AG04450 (cell line): ENCODE results near the gene ELAVL3. TPM values are rescaled to one million over a fixed set of nuclear protein-coding genes. Genes with fewer than 3 reads are reported as not detected.
"Not testable (repeated sequence)": the region's sequence is repeated elsewhere in the genome, so short reads cannot be mapped to it uniquely, and the experiment has no call there.

Experiments
- CTCF ChIA-PET: fragments of 300-600, 350-600 bp; formaldehyde crosslinking; extraction: SDS; loops from one replicate; lab custom pipeline; 2022; ENCODE audit warnings: antibody characterized with exemption, inconsistent platforms; lab: Charles Lee
- POLR2A ChIA-PET: fragments of 350-600 bp; formaldehyde crosslinking; extraction: SDS; loops from one replicate; lab custom pipeline; 2021; ENCODE audit warnings: antibody characterized with exemption, inconsistent platforms; lab: Yijun Ruan, JAX
- DNase-seq: peaks from one replicate; pipeline ENCODE4 v3.0.0-alpha.2; 2011; ENCODE audit warnings: low read depth, low spot score
- H3K27ac ChIP-seq: one replicate; pipeline ENCODE4 v1.5.1; 2012; ENCODE audit warnings: low read depth, low read length, control low read depth
- H3K27me3 ChIP-seq: one replicate; pipeline ENCODE4 v1.6.0; 2012; ENCODE audit warnings: low read length; ENCODE audit not compliant: control insufficient read depth, insufficient read depth
- H3K4me3 ChIP-seq: 2 replicates; pipeline ENCODE4 v1.5.1; 2011; ENCODE audit warnings: mild to moderate bottlenecking, low read depth, low read length, control low read depth
- H3K9me3 ChIP-seq: 2 replicates; pipeline ENCODE4 v1.5.1; 2012; ENCODE audit warnings: low read length; ENCODE audit not compliant: control insufficient read depth, insufficient read depth
- polyA plus RNA-seq: library from polyadenylated mRNA; depleted of rRNA; stranded (reverse); fragments of >200 nt; gene quantifications from 2 replicates; pipeline ENCODE4 v1.2.3, GENCODE V29; 2011
- TF ChIP-seq, protein P1 (sequence below): IDR thresholded peaks from 2 replicates; pipeline ENCODE4 v1.5.1; 2011; ENCODE audit warnings: low read depth, low read length, control low read depth, inconsistent platforms

The ELAVL3 gene
- polyA plus RNA-seq, 1 experiment = not detected

DNA sequence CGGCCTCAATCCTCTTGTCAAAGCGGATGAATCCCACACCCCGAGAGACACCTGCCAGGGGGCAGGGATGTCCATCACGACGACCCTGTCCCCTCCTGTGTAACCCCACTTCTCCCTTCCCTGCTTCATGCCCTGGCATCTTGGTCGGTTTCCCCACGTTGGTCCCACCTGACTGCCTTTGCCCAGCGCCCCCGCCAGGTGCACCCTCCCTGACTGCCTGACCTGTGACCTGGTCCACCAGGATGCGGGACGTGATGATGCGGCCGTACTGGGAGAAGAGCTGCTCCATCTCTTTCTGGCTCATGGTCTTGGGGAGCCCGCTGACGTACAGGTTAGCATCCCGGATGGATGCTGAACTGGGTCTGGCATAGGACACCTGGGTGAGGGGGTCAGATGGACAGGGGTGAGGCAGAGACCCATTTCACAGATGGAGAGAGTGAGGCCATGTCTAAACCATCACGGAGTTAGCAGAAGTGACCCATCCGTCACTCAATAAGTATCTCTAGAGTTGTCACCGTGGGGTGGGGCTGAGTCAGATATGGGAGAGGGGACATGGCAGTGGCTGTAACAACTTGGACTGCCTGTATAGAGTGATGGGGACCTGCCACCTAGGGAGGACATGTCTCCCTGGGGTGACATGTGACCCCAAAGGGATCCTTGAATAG, 22.5 kb downstream of the ELAVL3 start:
- ChIA-PET CTCF (interaction anchor here (0.9 to 1.0 kb wide), 2 partner anchors 22 to 164 kb away, joined by 3 read pairs; no protein-coding TSS in a partner anchor), POLR2A (no interaction called here)
- H3K9me3 ChIP-seq = no peaks in the 10 kb centered on the region; the same call in 1 of the 2 replicates
- H3K27ac ChIP-seq = no peak overlapping the region
- H3K4me3 ChIP-seq = no peak overlapping the region
- TF ChIP-seq, protein P1, sequence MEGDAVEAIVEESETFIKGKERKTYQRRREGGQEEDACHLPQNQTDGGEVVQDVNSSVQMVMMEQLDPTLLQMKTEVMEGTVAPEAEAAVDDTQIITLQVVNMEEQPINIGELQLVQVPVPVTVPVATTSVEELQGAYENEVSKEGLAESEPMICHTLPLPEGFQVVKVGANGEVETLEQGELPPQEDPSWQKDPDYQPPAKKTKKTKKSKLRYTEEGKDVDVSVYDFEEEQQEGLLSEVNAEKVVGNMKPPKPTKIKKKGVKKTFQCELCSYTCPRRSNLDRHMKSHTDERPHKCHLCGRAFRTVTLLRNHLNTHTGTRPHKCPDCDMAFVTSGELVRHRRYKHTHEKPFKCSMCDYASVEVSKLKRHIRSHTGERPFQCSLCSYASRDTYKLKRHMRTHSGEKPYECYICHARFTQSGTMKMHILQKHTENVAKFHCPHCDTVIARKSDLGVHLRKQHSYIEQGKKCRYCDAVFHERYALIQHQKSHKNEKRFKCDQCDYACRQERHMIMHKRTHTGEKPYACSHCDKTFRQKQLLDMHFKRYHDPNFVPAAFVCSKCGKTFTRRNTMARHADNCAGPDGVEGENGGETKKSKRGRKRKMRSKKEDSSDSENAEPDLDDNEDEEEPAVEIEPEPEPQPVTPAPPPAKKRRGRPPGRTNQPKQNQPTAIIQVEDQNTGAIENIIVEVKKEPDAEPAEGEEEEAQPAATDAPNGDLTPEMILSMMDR = no peak
- no peak for DNase-seq
- peaks cover 3% of the 10 kb centered on the region for H3K27me3 ChIP-seq

DNA sequence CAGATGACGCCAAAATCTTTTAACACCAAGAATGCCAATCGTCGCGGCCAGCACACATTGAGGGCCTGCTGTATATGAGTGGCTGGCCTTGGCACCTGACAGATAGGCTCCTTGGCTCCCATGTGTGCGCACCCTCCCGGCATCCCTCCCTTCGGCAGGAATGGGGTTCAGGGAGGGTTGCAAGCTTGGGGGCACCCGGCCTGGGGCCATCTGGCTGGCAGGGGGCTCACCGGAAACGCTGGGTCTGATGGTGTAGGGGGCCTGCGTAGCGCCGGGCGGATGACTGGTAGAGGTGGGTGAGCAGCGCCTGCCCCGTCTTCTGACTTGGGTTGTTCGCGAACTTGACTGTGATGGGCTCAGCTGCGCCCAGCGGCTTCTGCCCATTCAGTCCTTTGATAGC, 23.0 kb downstream of the ELAVL3 start:
- Histone ChIP-seq H3K27ac (no peak overlapping the region), H3K9me3 (no peaks in the 10 kb centered on the region; the same call in 1 of the 2 replicates), H3K4me3 (no peak overlapping the region), H3K27me3 (peaks cover 3% of the 10 kb centered on the region)
- ChIA-PET CTCF (interaction anchor here (0.6 to 1.0 kb wide), 2 partner anchors 11 to 164 kb away, joined by 3 read pairs; no protein-coding TSS in a partner anchor), POLR2A (no interaction called here)
- TF ChIP-seq, protein P1 = no peak
- no peak for DNase-seq

DNA sequence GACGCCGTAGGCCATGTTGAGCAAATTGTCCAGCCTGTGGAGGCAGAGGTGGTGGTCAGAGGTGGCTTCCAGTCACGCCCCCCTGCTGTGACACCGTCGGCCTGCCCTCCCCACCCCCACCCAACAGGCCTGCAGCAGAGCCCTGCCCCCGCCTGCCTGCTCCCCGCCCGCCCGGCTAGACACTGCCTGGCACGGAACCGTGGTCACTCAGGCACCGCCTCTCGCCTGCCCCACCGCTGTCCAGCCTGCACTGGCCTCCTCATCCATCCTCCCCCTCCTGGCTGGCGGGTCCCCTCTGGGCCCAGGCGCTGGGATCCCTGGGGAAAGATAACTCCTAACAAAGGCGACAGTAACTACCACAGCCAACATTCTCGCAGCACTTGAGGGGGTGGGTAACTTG, 23.7 kb downstream of the ELAVL3 start:
- CTCF ChIA-PET = interaction anchor here (0.6 to 0.7 kb wide), 2 partner anchors 10 to 26 kb away, joined by 3 read pairs; no protein-coding TSS in a partner anchor
- Histone ChIP-seq H3K9me3 (no peaks in the 10 kb centered on the region; the same call in 1 of the 2 replicates), H3K27ac (no peak overlapping the region), H3K27me3 (peaks cover 3% of the 10 kb centered on the region), H3K4me3 (no peak overlapping the region)
- TF ChIP-seq, protein P1 = no peak
- DNase-seq = no peak
- POLR2A ChIA-PET = no interaction called here

DNA sequence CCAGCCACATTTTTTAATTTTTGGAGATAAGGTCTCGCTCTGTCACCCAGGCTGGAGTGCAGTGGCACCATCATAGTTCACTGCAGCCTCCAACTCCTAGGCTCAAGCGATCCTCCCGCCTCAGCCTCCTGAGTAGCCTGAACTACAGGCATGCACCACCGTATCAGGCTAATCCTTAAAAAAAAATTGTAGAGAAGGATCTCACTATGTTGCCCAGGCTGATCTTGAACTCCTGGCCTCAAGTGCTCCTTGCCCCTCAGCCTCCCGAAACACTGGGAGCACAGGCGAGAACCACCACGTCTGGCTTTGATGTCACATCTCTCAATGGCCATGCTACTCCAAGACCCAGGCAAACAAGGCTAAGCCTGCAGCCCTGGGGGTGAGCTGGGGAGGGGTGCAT, 24.2 kb downstream of the ELAVL3 start:
- ChIA-PET POLR2A (no interaction called here), CTCF (interaction anchor here (0.7 kb wide), 1 partner anchor 26 kb away, joined by 3 read pairs; no protein-coding TSS in a partner anchor)
- Histone ChIP-seq H3K4me3 (no peak overlapping the region), H3K27me3 (peaks cover 3% of the 10 kb centered on the region), H3K27ac (no peak overlapping the region), H3K9me3 (no peaks in the 10 kb centered on the region; the same call in 1 of the 2 replicates)
- TF ChIP-seq, protein P1 = no peak
- no peak for DNase-seq

DNA sequence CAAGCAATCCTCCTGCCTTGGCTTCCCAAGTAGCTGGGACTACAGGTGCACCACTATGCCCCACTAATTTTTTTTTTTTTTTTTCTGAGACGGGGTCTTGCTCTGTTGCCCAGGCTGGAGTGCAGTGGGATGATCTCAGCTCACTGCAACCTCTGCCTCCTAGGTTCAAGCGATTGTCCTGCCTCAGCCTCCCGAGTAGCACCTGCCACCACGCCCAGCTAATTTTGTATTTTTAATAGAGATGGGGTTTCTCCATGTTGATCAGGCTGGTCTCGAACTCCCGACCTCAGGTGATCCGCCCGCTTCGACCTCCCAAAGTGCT, 25.7 kb downstream of the ELAVL3 start:
- H3K9me3 ChIP-seq, DNase-seq, H3K27ac ChIP-seq, POLR2A ChIA-PET, H3K4me3 ChIP-seq, H3K27me3 ChIP-seq, CTCF ChIA-PET: not testable (repeated sequence)
